DMS153 treated with DMSO at 0.1 percent for 48 hours (cell line): ENCODE data around the gene CYP3A7.
"Not testable (repeated sequence)": the region's sequence is repeated elsewhere in the genome, so short reads cannot be mapped to it uniquely, and the experiment has no call there.

Experiments
- DNase-seq: peaks from one replicate; lab custom pipeline; 2025; ENCODE audit not compliant: unreplicated experiment; lab: John Stamatoyannopoulos, UW

CYP3A7 gene

DNA sequence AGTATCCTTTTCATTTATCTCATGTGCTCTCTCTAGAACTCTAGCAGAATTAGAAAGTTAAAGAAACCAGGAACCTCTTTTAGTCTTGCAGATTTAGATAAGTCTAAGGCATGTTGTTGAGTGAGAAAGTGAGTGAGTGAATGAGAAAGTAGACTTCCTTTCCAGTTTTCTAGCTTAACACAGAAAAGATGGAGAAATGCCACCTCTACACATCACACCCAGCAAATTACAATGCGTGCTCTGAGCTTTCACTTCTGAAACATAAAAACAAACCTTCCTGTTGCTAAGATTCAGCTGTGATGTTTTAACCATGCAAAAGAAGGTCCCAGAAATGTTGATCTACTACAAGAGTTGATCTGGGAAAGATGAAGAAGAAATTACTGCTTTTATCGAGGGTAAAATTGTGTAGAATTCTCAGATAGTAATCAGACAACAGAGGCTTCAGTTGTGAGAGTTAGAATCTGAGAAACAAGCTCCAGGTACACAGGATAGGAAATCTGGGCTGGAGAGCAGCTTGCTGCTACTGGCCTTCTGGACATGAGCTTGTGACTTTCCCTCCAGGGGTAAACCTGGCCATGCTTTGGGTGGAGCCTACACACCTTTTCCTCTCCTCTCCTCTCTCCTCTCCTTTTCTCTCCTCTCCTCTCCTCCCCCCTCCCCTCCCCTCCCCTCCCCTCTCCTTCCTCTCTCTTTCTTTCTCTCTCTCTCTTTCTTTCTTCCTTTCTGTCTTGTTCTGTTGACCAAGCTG is 59.8 kb downstream of the CYP3A7 start:
- no peak for DNase-seq

DNA sequence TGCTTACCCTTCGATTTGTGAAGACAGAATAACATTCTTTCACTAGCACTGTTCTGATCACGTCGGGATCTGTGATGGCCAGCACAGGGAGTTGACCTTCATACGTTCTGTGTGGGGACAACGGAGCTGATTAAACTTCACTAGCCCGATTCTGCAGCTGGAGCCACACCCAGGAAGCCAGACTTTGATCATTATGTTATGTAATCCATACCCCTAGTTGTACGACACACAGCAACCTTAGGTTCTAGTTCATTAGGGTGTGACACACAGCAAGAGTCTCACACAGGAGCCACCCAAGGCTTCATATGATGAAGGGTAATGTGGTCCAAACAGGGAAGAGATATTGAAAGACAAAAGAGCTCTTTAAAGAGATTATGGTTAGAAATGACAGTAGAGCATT is 62.4 kb downstream of the CYP3A7 start:
- no peak for DNase-seq

DNA sequence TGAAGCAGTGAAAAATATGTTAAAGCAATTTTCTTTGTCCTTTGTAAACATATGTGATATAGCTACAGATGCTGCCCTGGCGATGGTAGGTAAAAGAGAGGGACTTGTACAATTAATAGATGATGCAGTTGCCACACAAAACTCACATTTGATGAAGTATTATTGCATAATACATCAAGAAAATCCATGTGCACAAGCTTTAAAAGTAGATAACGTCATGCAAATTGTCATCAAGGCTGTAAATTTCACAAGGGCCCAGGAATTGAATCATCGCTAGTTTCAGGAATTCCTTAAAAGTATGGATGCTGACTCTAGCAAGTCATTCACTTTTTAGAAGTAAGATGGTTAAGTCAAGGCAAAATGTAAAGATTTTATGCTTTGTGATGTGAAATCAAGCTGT is 65.2 kb downstream of the CYP3A7 start:
- DNase-seq = no peak

DNA sequence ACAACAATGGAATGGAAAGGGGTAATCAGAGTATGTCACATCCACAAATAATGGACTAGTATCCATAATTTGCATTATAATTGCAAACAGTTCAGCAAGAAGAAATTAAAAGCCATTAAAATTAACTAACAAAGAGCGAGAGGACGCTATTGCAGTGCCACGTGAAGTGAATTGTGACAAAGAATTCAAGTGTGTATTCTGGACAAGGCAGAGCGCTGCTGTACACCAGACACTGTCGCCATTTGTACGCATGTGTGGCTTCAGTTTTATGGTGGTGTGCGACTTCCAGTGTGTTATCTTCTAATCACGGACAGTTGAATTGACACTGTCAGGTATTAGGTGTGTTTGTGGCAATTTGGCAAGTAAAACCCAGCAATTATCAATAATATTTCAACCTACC is 66.5 kb downstream of the CYP3A7 start:
- no peak for DNase-seq

GRCh38 chr7:99667179-99667578 is 67.8 kb downstream of the CYP3A7 start:
- no peak for DNase-seq

DNA sequence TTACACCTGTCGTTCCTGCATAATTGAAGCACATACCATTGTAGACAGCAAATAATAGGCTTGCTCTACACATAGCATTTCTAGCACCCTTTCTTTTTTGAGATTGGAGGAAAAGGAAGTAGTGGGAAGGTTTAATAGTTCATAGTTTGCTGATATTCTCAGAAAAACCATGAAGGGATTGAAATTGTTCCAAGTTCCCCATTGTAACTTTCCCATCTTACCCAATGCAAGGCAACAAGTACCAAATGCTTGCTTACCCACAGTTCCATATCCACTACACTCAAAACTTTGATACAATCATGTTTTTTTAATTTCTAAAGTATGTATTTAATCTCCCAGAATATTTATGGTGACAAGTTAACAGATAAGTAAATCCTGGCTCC is 69.0 kb downstream of the CYP3A7 start:
- no peak for DNase-seq

GRCh38 chr7:99665312-99666012 is 69.5 kb downstream of the CYP3A7 start:
- no peak for DNase-seq

DNA sequence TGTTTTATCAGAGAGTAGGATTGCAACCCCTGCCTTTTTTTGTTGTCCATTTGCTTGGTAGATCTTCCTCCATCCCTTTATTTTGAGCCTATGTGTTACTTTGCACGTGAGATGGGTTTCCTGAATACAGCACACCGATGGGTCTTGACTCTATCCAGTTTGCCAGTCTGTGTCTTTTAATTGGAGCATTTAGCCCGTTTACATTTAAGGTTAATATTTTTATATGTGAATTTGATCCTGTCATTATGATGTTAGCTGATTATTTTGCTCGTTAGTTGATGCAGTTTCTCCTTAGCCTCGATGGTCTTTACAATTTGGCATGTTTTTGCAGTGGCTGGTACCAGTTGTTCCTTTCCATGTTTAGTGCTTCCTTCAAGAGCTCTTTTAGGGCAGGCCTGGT is 77.1 kb downstream of the CYP3A7 start:
- not testable (repeated sequence) for DNase-seq
